IMR-90 (cell line): ENCODE measurements around the gene CAMK4. TPM values are rescaled to one million over a fixed set of nuclear protein-coding genes. Genes with fewer than 3 reads are reported as not detected.

Experiments
- ATAC-seq: fragments of 200-7000 bp; cut with Tn5 transposase; 2 replicates; pipeline ENCODE4 v1.9.1; 2020; ENCODE audit warnings: low read depth, mild to moderate bottlenecking, moderate library complexity
- BruUV-seq: library from RNA; stranded (reverse); fragments of 400-500 nt; replicated peaks from 2 replicates; lab custom pipeline; 2021; lab: Mats Ljungman, UMichigan
- CTCF ChIA-PET: fragments of 300-600 bp; formaldehyde crosslinking; extraction: SDS; loops from one replicate; lab custom pipeline; 2021; ENCODE audit warnings: antibody characterized with exemption; lab: Yijun Ruan, JAX
- POLR2A ChIA-PET: fragments of 300-600 bp; sonication (Branson Sonifier 250); formaldehyde crosslinking; loops from one replicate; lab custom pipeline; 2022; ENCODE audit warnings: antibody characterized with exemption; ENCODE audit not compliant: unreplicated experiment; lab: Charles Lee
- DNase-seq: peaks from one replicate; pipeline ENCODE4 v3.0.0; 2013
- H2AFZ ChIP-seq: replicated peaks from 2 replicates; pipeline ENCODE3; 2013; ENCODE audit warnings: low read length, mild to moderate bottlenecking; ENCODE audit not compliant: poor library complexity
- H2AK5ac ChIP-seq: 2 replicates; pipeline ENCODE4 v1.6.1; 2013; ENCODE audit warnings: low read depth, low read length, inconsistent platforms
- H2AK9ac ChIP-seq: replicated peaks from 2 replicates; pipeline ENCODE3; 2013; ENCODE audit warnings: mild to moderate bottlenecking, low read depth, low read length, moderate library complexity; ENCODE audit not compliant: poor library complexity
- H2BK120ac ChIP-seq: 2 replicates; pipeline ENCODE4 v1.6.1; 2013; ENCODE audit warnings: low read depth, low read length, inconsistent platforms
- H2BK15ac ChIP-seq: 3 replicates; pipeline ENCODE4 v1.6.1; 2013; ENCODE audit warnings: low read depth, low read length, inconsistent platforms
- H2BK20ac ChIP-seq: 2 replicates; pipeline ENCODE4 v1.6.1; 2013; ENCODE audit warnings: low read depth, mild to moderate bottlenecking, inconsistent platforms, low read length, moderate library complexity
- H2BK5ac ChIP-seq: 2 replicates; pipeline ENCODE4 v1.6.1; 2013; ENCODE audit warnings: mild to moderate bottlenecking, low read depth, low read length, inconsistent platforms; ENCODE audit not compliant: poor library complexity, severe bottlenecking
- H3K14ac ChIP-seq: replicated peaks from 2 replicates; pipeline ENCODE4 v1.6.1; 2013; ENCODE audit warnings: low read depth, low read length, inconsistent platforms
- H3K18ac ChIP-seq: 2 replicates; pipeline ENCODE4 v1.6.1; 2013; ENCODE audit warnings: low read depth, low read length, control low read depth
- H3K23ac ChIP-seq: 2 replicates; pipeline ENCODE4 v1.6.1; 2013; ENCODE audit warnings: low read depth, low read length, inconsistent platforms
- H3K27ac ChIP-seq: 2 replicates; pipeline ENCODE4 v1.5.1; 2013; ENCODE audit warnings: mild to moderate bottlenecking, control low read depth, low read length; ENCODE audit not compliant: insufficient read depth
- H3K27me3 ChIP-seq: 2 replicates; pipeline ENCODE4 v1.6.1; 2013; ENCODE audit warnings: low read length; ENCODE audit not compliant: control insufficient read depth, insufficient read depth
- H3K36me3 ChIP-seq: 2 replicates; pipeline ENCODE4 v1.6.1; 2013; ENCODE audit warnings: low read length, mixed read lengths; ENCODE audit not compliant: control insufficient read depth, insufficient read depth
- H3K4ac ChIP-seq: 2 replicates; pipeline ENCODE4 v1.6.1; 2013; ENCODE audit warnings: low read depth, low read length, inconsistent platforms
- H3K4me1 ChIP-seq: 2 replicates; pipeline ENCODE4 v1.6.1; 2013; ENCODE audit warnings: low read length, mixed read lengths; ENCODE audit not compliant: control insufficient read depth, insufficient read depth
- H3K4me2 ChIP-seq: 2 replicates; pipeline ENCODE4 v1.6.1; 2013; ENCODE audit warnings: low read depth, mild to moderate bottlenecking, control low read depth, low read length, moderate library complexity
- H3K4me3 ChIP-seq: 2 replicates; pipeline ENCODE4 v1.5.1; 2013; ENCODE audit warnings: low read depth, mild to moderate bottlenecking, control low read depth, low read length, moderate library complexity; ENCODE audit not compliant: insufficient read depth
- H3K56ac ChIP-seq: 2 replicates; pipeline ENCODE4 v1.6.1; 2013; ENCODE audit warnings: low read length, inconsistent platforms; ENCODE audit not compliant: insufficient read depth; ENCODE audit errors: extremely low read depth
- H3K79me1 ChIP-seq, 2 experiments: 2 replicates each; pipeline ENCODE4 v1.6.1; 2013; ENCODE audit warnings: low read length in 2 of 2, inconsistent platforms in 1 of 2, low read depth in 1 of 2
- H3K9ac ChIP-seq: 2 replicates; pipeline ENCODE4 v1.6.1; 2013; ENCODE audit warnings: low read depth, low read length, control low read depth
- H3K9me1 ChIP-seq: 2 replicates; pipeline ENCODE4 v1.6.1; 2013; ENCODE audit warnings: low read length, inconsistent platforms; ENCODE audit not compliant: insufficient read depth
- H3K9me3 ChIP-seq: 2 replicates; pipeline ENCODE4 v1.6.1; 2013; ENCODE audit warnings: low read length; ENCODE audit not compliant: control insufficient read depth, insufficient read depth
- H4K20me1 ChIP-seq: 2 replicates; pipeline ENCODE4 v1.6.1; 2013; ENCODE audit warnings: low read length, inconsistent platforms; ENCODE audit not compliant: insufficient read depth
- H4K5ac ChIP-seq: 2 replicates; pipeline ENCODE4 v1.6.1; 2013; ENCODE audit warnings: mild to moderate bottlenecking, low read depth, low read length, control low read depth
- H4K8ac ChIP-seq, 2 experiments: 2 replicates each; pipeline ENCODE4 v1.6.1; 2013; ENCODE audit warnings: low read depth in 2 of 2, low read length in 2 of 2, control low read depth in 1 of 2, inconsistent platforms in 1 of 2
- H4K91ac ChIP-seq: 2 replicates; pipeline ENCODE4 v1.6.1; 2013; ENCODE audit warnings: low read depth, low read length, inconsistent platforms; ENCODE audit not compliant: insufficient read depth
- BHLHE40 ChIP-seq: fragments of 150-350 bp; IDR thresholded peaks from 2 replicates; pipeline ENCODE4 v1.6.1; 2016; ENCODE audit warnings: mild to moderate bottlenecking, low read depth, low read length
- CEBPB ChIP-seq: IDR thresholded peaks from 2 replicates; pipeline ENCODE4 v1.6.1; 2012; ENCODE audit warnings: low read depth, low read length, improper control_type of control experiment
- CHD1 ChIP-seq: IDR thresholded peaks from 2 replicates; pipeline ENCODE4 v1.6.1; 2012; ENCODE audit warnings: low read depth, low read length, improper control_type of control experiment
- CTCF ChIP-seq: conservative IDR thresholded peaks from 2 replicates; pipeline ENCODE4 v1.5.1; 2012; ENCODE audit warnings: mild to moderate bottlenecking, low read depth, low read length, improper control_type of control experiment
- ELK1 ChIP-seq: fragments of 150-350 bp; IDR thresholded peaks from 2 replicates; pipeline ENCODE4 v1.6.1; 2016; ENCODE audit warnings: low read depth, mild to moderate bottlenecking, low read length, moderate library complexity, borderline replicate concordance
- MAFK ChIP-seq: IDR thresholded peaks from 2 replicates; pipeline ENCODE4 v1.6.1; 2012; ENCODE audit warnings: low read depth, low read length, improper control_type of control experiment
- MAZ ChIP-seq: IDR thresholded peaks from 2 replicates; pipeline ENCODE4 v1.6.1; 2012; ENCODE audit warnings: low read depth, mild to moderate bottlenecking, low read length, improper control_type of control experiment, moderate library complexity, borderline replicate concordance
- MXI1 ChIP-seq: IDR thresholded peaks from 2 replicates; pipeline ENCODE4 v1.6.1; 2012; ENCODE audit warnings: low read depth, mild to moderate bottlenecking, low read length, moderate library complexity, borderline replicate concordance
- NFE2L2 ChIP-seq: fragments of 150-350 bp; IDR thresholded peaks from 2 replicates; pipeline ENCODE4 v1.6.1; 2016; ENCODE audit warnings: low read depth, mild to moderate bottlenecking, low read length
- POLR2A ChIP-seq: IDR thresholded peaks from 2 replicates; pipeline ENCODE4 v1.6.1; 2012; ENCODE audit warnings: mild to moderate bottlenecking, low read depth, low read length
- RAD21 ChIP-seq: IDR thresholded peaks from 2 replicates; pipeline ENCODE4 v1.6.1; 2012; ENCODE audit warnings: low read length, improper control_type of control experiment
- RCOR1 ChIP-seq: IDR thresholded peaks from 2 replicates; pipeline ENCODE4 v1.6.1; 2012; ENCODE audit warnings: mild to moderate bottlenecking, low read length, improper control_type of control experiment; ENCODE audit not compliant: insufficient replicate concordance
- RFX5 ChIP-seq: IDR thresholded peaks from 2 replicates; pipeline ENCODE4 v1.8.0; 2012; ENCODE audit warnings: low read depth, mild to moderate bottlenecking, low read length, moderate library complexity
- SMC3 ChIP-seq: fragments of 150-350 bp; IDR thresholded peaks from 2 replicates; pipeline ENCODE4 v1.6.1; 2016; ENCODE audit warnings: low read depth, mild to moderate bottlenecking, antibody characterized with exemption, low read length, moderate library complexity
- USF2 ChIP-seq: fragments of 150-350 bp; IDR thresholded peaks from 2 replicates; pipeline ENCODE4 v1.6.1; 2017; ENCODE audit warnings: mild to moderate bottlenecking, antibody characterized with exemption, low read length, low read depth
- dilution Hi-C: fragments of 300-500 bp; cut with HindIII; formaldehyde crosslinking; loops from one replicate; pipeline ENCODE4 v1.14.3; 2018; ENCODE audit warnings: low sequenced_read_pairs; ENCODE audit not compliant: unreplicated experiment
- in situ Hi-C: fragments of 300-500 bp; cut with MboI; formaldehyde crosslinking; loops from 3 replicates; pipeline ENCODE4 v1.14.3; 2019; ENCODE audit warnings: low sequenced_read_pairs, inconsistent platforms, mixed read lengths
- intact Hi-C: fragments of 100-400 bp; cut with micrococcal nuclease; formaldehyde crosslinking; loops from 2 replicates; pipeline ENCODE4 v1.10.0; 2022
- polyA plus RNA-seq, 3 experiments: library from polyadenylated mRNA; depleted of rRNA; stranded (reverse); fragments of >200 nt; gene quantifications; 2 replicates each; pipeline ENCODE4 v1.2.3, GENCODE V29; 2012; ENCODE audit warnings: low replicate concordance in 1 of 3
- total RNA-seq: library from RNA; depleted of rRNA; stranded (reverse); fragments of >200 nt; gene quantifications from 2 replicates; pipeline ENCODE4 v1.2.3, GENCODE V29; 2012

The CAMK4 gene
- total and polyA plus RNA-seq, 2 of the 4 experiments (the other 2 are of a cell fraction): 3.7 to 4.8 TPM

- no peaks in the 10 kb centered on the region for H4K20me1 ChIP-seq
- no peak overlapping the region for H3K4me3 ChIP-seq
- no peak overlapping the region for H2AK5ac ChIP-seq
- H3K27ac ChIP-seq: no peak overlapping the region
- H2BK5ac ChIP-seq: no peak overlapping the region
- intact Hi-C loops: no loop called here
- CTCF ChIA-PET: interaction anchor here (0.6 kb wide), 1 partner anchor 248 kb away, joined by 3 read pairs; no protein-coding TSS in a partner anchor
- no peaks in the 10 kb centered on the region for H3K27me3 ChIP-seq
- no peak overlapping the region for H3K18ac ChIP-seq
- BruUV-seq: no TSS peak
- no peak overlapping the region for H2AK9ac ChIP-seq
- DNase-seq: peak; percentile 19
- in situ Hi-C loops: no loop called here
- dilution Hi-C loops: no loop called here
- POLR2A ChIA-PET: no interaction called here
- H3K36me3 ChIP-seq: no peaks in the 10 kb centered on the region
- no peak overlapping the region for H3K14ac ChIP-seq
- no peaks in the 10 kb centered on the region for H3K9me1 ChIP-seq
- H3K79me1 ChIP-seq: no peaks in the 10 kb centered on the region
- no peak overlapping the region for H2BK120ac ChIP-seq
- no peak overlapping the region for H3K9ac ChIP-seq
- TF ChIP-seq POLR2A (no peak), SMC3 (no peak), BHLHE40 (no peak), CEBPB (no peak), MXI1 (no peak), RAD21 (no peak), MAZ (no peak), MAFK (no peak), USF2 (no peak), ELK1 (no peak), CTCF (no peak), RFX5 (no peak), RCOR1 (no peak), CHD1 (no peak), NFE2L2 (no peak)
- H4K8ac ChIP-seq: no peak overlapping the region
- peaks cover 6% of the 10 kb centered on the region; the same call in 1 of the 2 replicates for H3K4me1 ChIP-seq
- H2BK20ac ChIP-seq: no peak overlapping the region
- no peaks in the 10 kb centered on the region for H3K9me3 ChIP-seq
- H2AFZ ChIP-seq: no peak overlapping the region
- H3K4me2 ChIP-seq: no peak overlapping the region
- H4K5ac ChIP-seq: no peak overlapping the region
- no peak overlapping the region for H4K91ac ChIP-seq
- H3K23ac ChIP-seq: no peak overlapping the region
- H3K4ac ChIP-seq: no peak overlapping the region
- no peak overlapping the region for H3K56ac ChIP-seq
- H2BK15ac ChIP-seq: no peak overlapping the region
- ATAC-seq: no peak
These were observed 13.3 kb downstream of the CAMK4 start for GRCh38 chr5:111237470-111237869.
